BLaER1 (cell line): ENCODE results near the gene AK2.
"Not testable (repeated sequence)": the region's sequence is repeated elsewhere in the genome, so short reads cannot be mapped to it uniquely, and the experiment has no call there.

Source experiments
- H3K27ac ChIP-seq: shearing (Covaris generic); formaldehyde crosslinking; 2 replicates; pipeline ENCODE4 v1.8.1; 2022
- H3K27me3 ChIP-seq: shearing (Covaris generic); formaldehyde crosslinking; 2 replicates; pipeline ENCODE4 v1.8.1; 2022
- H3K36me3 ChIP-seq: shearing (Covaris generic); formaldehyde crosslinking; 2 replicates; pipeline ENCODE4 v1.8.1; 2022
- H3K4me1 ChIP-seq: shearing (Covaris generic); formaldehyde crosslinking; 2 replicates; pipeline ENCODE4 v1.8.1; 2022
- H3K4me2 ChIP-seq: shearing (Covaris generic); formaldehyde crosslinking; 2 replicates; pipeline ENCODE4 v1.8.1; 2022
- H3K4me3 ChIP-seq: shearing (Covaris generic); formaldehyde crosslinking; 2 replicates; pipeline ENCODE4 v1.8.1; 2022
- H3K9ac ChIP-seq: shearing (Covaris generic); formaldehyde crosslinking; 2 replicates; pipeline ENCODE4 v1.8.1; 2022
- H3K9me3 ChIP-seq: shearing (Covaris generic); formaldehyde crosslinking; 2 replicates; pipeline ENCODE4 v1.8.1; 2022
- H4K20me1 ChIP-seq: shearing (Covaris generic); formaldehyde crosslinking; 2 replicates; pipeline ENCODE4 v1.8.1; 2022
- Cebpa-rat ChIP-seq: shearing (Covaris generic); IDR thresholded peaks from 2 replicates; pipeline ENCODE4 v1.8.1; 2022

Gene AK2

GRCh38 chr1:33025761-33026160 lies 10.9 kb downstream of the AK2 start:
- Histone ChIP-seq H3K9ac (no peak overlapping the region), H3K27ac (no peak overlapping the region; the same call in 1 of the 2 replicates), H4K20me1 (peaks cover 90% of the 10 kb centered on the region), H3K4me3 (no peak overlapping the region), H3K9me3 (no peaks in the 10 kb centered on the region), H3K4me1 (peaks cover 29% of the 10 kb centered on the region), H3K27me3 (no peaks in the 10 kb centered on the region), H3K36me3 (peaks cover 99% of the 10 kb centered on the region), H3K4me2 (no peak overlapping the region)
- no peak for TF ChIP-seq Cebpa-rat

- H4K20me1 ChIP-seq: peaks cover 84% of the 10 kb centered on the region
- no peak overlapping the region for H3K4me2 ChIP-seq
- H3K36me3 ChIP-seq: peaks cover 99% of the 10 kb centered on the region
- peaks cover 29% of the 10 kb centered on the region for H3K4me1 ChIP-seq
- H3K27ac ChIP-seq: no peak overlapping the region
- H3K9ac ChIP-seq: no peak overlapping the region
- no peaks in the 10 kb centered on the region for H3K27me3 ChIP-seq
- H3K9me3 ChIP-seq: no peaks in the 10 kb centered on the region
- H3K4me3 ChIP-seq: no peak overlapping the region
- TF ChIP-seq Cebpa-rat: no peak
Observed at GRCh38 chr1:33025180-33025569, 11.5 kb downstream of the AK2 start.

- H3K4me3 ChIP-seq, H3K27me3 ChIP-seq, H3K4me2 ChIP-seq, H3K9me3 ChIP-seq, H3K27ac ChIP-seq, H3K9ac ChIP-seq: not testable (repeated sequence)
- H3K36me3 ChIP-seq: peaks cover 99% of the 10 kb centered on the region
- peaks cover 28% of the 10 kb centered on the region for H3K4me1 ChIP-seq
- peaks cover 80% of the 10 kb centered on the region for H4K20me1 ChIP-seq
Observed at GRCh38 chr1:33024430-33025179, 12.1 kb downstream of the AK2 start.

- Histone ChIP-seq H3K9me3 (no peaks in the 10 kb centered on the region), H3K4me2 (no peak overlapping the region), H4K20me1 (peaks cover 79% of the 10 kb centered on the region), H3K27me3 (no peaks in the 10 kb centered on the region), H3K4me1 (peaks cover 9% of the 10 kb centered on the region), H3K4me3 (no peak overlapping the region), H3K27ac (no peak overlapping the region), H3K9ac (no peak overlapping the region), H3K36me3 (peaks cover 99% of the 10 kb centered on the region)
- no peak for TF ChIP-seq Cebpa-rat
Observed at GRCh38 chr1:33022650-33023200, 14.0 kb downstream of the AK2 start.

- TF ChIP-seq Cebpa-rat: no peak
- Histone ChIP-seq H3K4me1 (no peaks in the 10 kb centered on the region), H3K36me3 (peaks cover 100% of the 10 kb centered on the region), H3K4me2 (no peak overlapping the region), H3K27me3 (no peaks in the 10 kb centered on the region), H3K9ac (no peak overlapping the region), H3K4me3 (no peak overlapping the region), H4K20me1 (peaks cover 76% of the 10 kb centered on the region), H3K9me3 (no peaks in the 10 kb centered on the region), H3K27ac (no peak overlapping the region)
Observed at GRCh38 chr1:33021567-33022431, 14.9 kb downstream of the AK2 start.

GRCh38 chr1:33018112-33018511 lies 18.6 kb downstream of the AK2 start:
- no peaks in the 10 kb centered on the region for H3K27me3 ChIP-seq
- peaks cover 100% of the 10 kb centered on the region for H3K36me3 ChIP-seq
- H3K9me3 ChIP-seq: no peaks in the 10 kb centered on the region
- H3K4me3 ChIP-seq: no peak overlapping the region
- H3K4me1 ChIP-seq: no peaks in the 10 kb centered on the region
- H3K27ac ChIP-seq: no peak overlapping the region
- no peak overlapping the region for H3K9ac ChIP-seq
- TF ChIP-seq Cebpa-rat: no peak
- no peak overlapping the region for H3K4me2 ChIP-seq
- H4K20me1 ChIP-seq: peaks cover 56% of the 10 kb centered on the region

DNA sequence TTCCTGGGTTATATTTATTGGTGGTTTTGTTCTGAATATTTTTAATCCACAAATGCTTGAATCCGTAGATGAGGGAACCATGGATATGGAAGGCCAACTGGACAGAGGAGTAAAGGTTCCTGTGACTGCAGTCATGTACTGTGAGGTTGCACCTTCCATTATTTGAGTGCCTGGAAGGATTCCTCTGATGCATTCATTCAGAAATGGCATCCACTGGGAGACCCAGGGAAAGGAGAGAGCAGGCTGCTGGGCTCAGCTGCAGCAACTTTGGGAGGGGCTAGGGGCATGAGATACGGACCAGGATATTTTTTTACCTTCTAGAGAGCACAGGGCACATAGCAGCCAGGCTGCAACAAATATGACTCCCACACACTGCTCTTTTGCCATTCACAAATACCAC lies 19.5 kb downstream of the AK2 start:
- H3K9ac ChIP-seq: no peak overlapping the region
- H3K4me3 ChIP-seq: no peak overlapping the region
- no peaks in the 10 kb centered on the region for H3K9me3 ChIP-seq
- no peak overlapping the region for H3K4me2 ChIP-seq
- TF ChIP-seq Cebpa-rat: no peak
- H4K20me1 ChIP-seq: peaks cover 46% of the 10 kb centered on the region
- no peaks in the 10 kb centered on the region for H3K27me3 ChIP-seq
- H3K27ac ChIP-seq: no peak overlapping the region
- peaks cover 100% of the 10 kb centered on the region for H3K36me3 ChIP-seq
- no peaks in the 10 kb centered on the region for H3K4me1 ChIP-seq

GRCh38 chr1:33015216-33015615 lies 21.5 kb downstream of the AK2 start:
- no peak overlapping the region for H3K27ac ChIP-seq
- peaks cover 42% of the 10 kb centered on the region; the same call in 1 of the 2 replicates for H4K20me1 ChIP-seq
- no peak overlapping the region for H3K9ac ChIP-seq
- peaks cover 100% of the 10 kb centered on the region for H3K36me3 ChIP-seq
- H3K27me3 ChIP-seq: no peaks in the 10 kb centered on the region
- no peak overlapping the region for H3K4me3 ChIP-seq
- H3K9me3 ChIP-seq: no peaks in the 10 kb centered on the region
- H3K4me2 ChIP-seq: no peak overlapping the region
- H3K4me1 ChIP-seq: no peaks in the 10 kb centered on the region
- no peak for TF ChIP-seq Cebpa-rat

DNA sequence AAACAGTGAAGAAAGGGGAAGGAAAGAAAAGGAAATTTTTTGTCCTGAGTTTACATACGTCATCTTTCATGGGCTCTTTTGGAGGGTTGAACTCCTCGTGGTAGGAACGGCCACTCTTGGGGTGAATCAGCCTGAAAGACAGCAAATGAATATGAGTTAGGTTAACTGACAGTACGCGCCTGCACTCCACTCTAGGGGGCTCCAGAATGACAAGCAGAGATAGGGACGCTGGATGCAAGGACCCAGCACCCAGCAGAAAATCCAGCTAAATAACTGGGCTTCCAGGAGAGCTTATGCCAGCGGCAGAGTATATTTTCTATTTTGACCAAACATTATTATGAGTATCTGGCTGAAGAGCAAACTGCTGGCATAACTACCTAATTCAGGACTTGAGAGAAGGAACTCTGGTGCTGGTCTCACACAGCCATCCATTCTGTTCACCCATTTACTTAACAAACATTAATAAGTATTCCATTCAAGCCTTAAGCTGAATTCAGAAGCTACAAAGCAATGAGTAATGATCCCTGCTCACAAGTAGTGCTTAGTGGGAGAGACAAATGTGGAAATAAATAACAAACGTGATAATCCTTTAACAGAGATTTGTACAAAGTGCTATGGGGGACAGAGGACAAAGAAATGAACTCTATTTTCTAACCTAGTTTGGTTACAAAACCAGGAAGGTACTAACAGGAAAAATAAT lies 22.1 kb downstream of the AK2 start:
- Histone ChIP-seq H3K4me1 (no peaks in the 10 kb centered on the region), H3K9me3 (no peaks in the 10 kb centered on the region), H3K27ac (no peak overlapping the region), H3K27me3 (no peaks in the 10 kb centered on the region), H3K4me2 (no peak overlapping the region), H3K4me3 (no peak overlapping the region), H4K20me1 (peaks cover 40% of the 10 kb centered on the region; the same call in 1 of the 2 replicates), H3K36me3 (peaks cover 100% of the 10 kb centered on the region), H3K9ac (no peak overlapping the region)
- TF ChIP-seq Cebpa-rat: no peak
